ENCODE measurements around the gene FCMR. TPM values are rescaled to one million over a fixed set of nuclear protein-coding genes. Genes with fewer than 3 reads are reported as not detected.

FCMR gene
- total and polyA plus RNA-seq, 10 of the 15 experiments (the other 5 are each of a cell fraction or from before 2014, with no cell fraction given), result 79.7 to 245 (median 123) TPM

- no peak for DNase-seq (ENCODE audit: low read depth, low spot score)
- H3K27ac ChIP-seq (ENCODE audit: control insufficient read depth, insufficient read depth), result no peak overlapping the region
- 62% methylated on average over 6 of the region's 6 CpGs for WGBS (ENCODE audit: insufficient coverage, insufficient replicate concordance, low lambda C conversion rate, missing lambda C conversion rate)
- BruUV-seq (replicated peaks), result no TSS peak
- TF ChIP-seq BCL3 (IDR thresholded peaks at IDR 0.05; ENCODE audit: borderline replicate concordance, insufficient read depth, low read depth, low read length, poor library complexity, severe bottlenecking) (no peak), CREM (IDR thresholded peaks at IDR 0.05; ENCODE audit: low read depth) (no peak), TBL1XR1 (IDR thresholded peaks at IDR 0.05; ENCODE audit: low read depth, low read length) (no peak)
- no peaks in the 10 kb centered on the region for H4K20me1 ChIP-seq (ENCODE audit: control insufficient read depth, insufficient read depth)
- H3K4me2 ChIP-seq (ENCODE audit: control insufficient read depth, insufficient read depth), result no peak overlapping the region
- no peaks in the 10 kb centered on the region for H3K9me3 ChIP-seq (replicated peaks; ENCODE audit: control insufficient read depth, insufficient read depth, low read length)
- no peak overlapping the region for H2AFZ ChIP-seq (ENCODE audit: control insufficient read depth, low read depth, low read length)
- ChIA-PET SMC1A (ENCODE audit: uncharacterized antibody, unreplicated experiment) (interaction anchor here (0.8 to 2.4 kb wide), 4 partner anchors 12 to 297 kb away, joined by 3 to 5 read pairs (median 4); no protein-coding TSS in a partner anchor), POLR2A (no interaction called here), CTCF (interaction anchor here (1.3 kb wide), 1 partner anchor 29 kb away, joined by 6 read pairs; no protein-coding TSS in a partner anchor), RAD21 (ENCODE audit: unreplicated experiment) (interaction anchor here (1.1 to 1.2 kb wide), 2 partner anchors 21 to 25 kb away, joined by 3 to 4 read pairs; no protein-coding TSS in a partner anchor)
- H3K27me3 ChIP-seq (replicated peaks in 1 of 2; ENCODE audit: control insufficient read depth in 2 of 2, insufficient read depth in 2 of 2, low read length in 1 of 2), result no peaks in the 10 kb centered on the region
- FAIRE-seq, result no peak
- intact Hi-C loops (cut with micrococcal nuclease; ENCODE audit: unreplicated experiment) (no loop called here), in situ Hi-C loops (cut with MboI) (no loop called here)
- H3K9ac ChIP-seq (ENCODE audit: control insufficient read depth, insufficient read depth, low read length), result no peak overlapping the region
- H3K79me2 ChIP-seq (ENCODE audit: control insufficient read depth, insufficient read depth, low read length), result no peaks in the 10 kb centered on the region
- peaks cover 3% of the 10 kb centered on the region for H3K4me1 ChIP-seq (ENCODE audit: control insufficient read depth, insufficient read depth, low read length)
- H3K4me3 ChIP-seq, result no peak overlapping the region
- H3K36me3 ChIP-seq (ENCODE audit: control insufficient read depth in 2 of 2, insufficient read depth in 2 of 2, low read length in 1 of 2), result no peaks in the 10 kb centered on the region
- no peak for ATAC-seq
Measured at GRCh38 chr1:206960676-206961386, 39.1 kb upstream of the FCMR start.

- ChIA-PET SMC1A (ENCODE audit: uncharacterized antibody, unreplicated experiment) (interaction anchor here (1.8 kb wide), 1 partner anchor 24 kb away, joined by 8 read pairs; no protein-coding TSS in a partner anchor), RAD21 (ENCODE audit: unreplicated experiment) (no interaction called here), CTCF (interaction anchor here (1.0 to 1.3 kb wide), 2 partner anchors 12 to 24 kb away, joined by 3 to 4 read pairs; partner anchors contain the start of gene PIGR), POLR2A (interaction anchor here (1.5 kb wide), 1 partner anchor 37 kb away, joined by 3 read pairs; no protein-coding TSS in a partner anchor)
- in situ Hi-C loops (cut with MboI) (no loop called here), intact Hi-C loops (cut with micrococcal nuclease; ENCODE audit: unreplicated experiment) (no loop called here)
- H3K4me1 ChIP-seq (ENCODE audit: control insufficient read depth, insufficient read depth, low read length), result peaks cover 27% of the 10 kb centered on the region
- H3K27me3 ChIP-seq (replicated peaks in 1 of 2; ENCODE audit: control insufficient read depth in 2 of 2, insufficient read depth in 2 of 2, low read length in 1 of 2), result no peaks in the 10 kb centered on the region
- H3K9me3 ChIP-seq (replicated peaks; ENCODE audit: control insufficient read depth, insufficient read depth, low read length), result no peaks in the 10 kb centered on the region
- BruUV-seq (replicated peaks), result no TSS peak
- H3K9ac ChIP-seq (ENCODE audit: control insufficient read depth, insufficient read depth, low read length), result no peak overlapping the region
- TF ChIP-seq TARDBP (IDR thresholded peaks at IDR 0.05; ENCODE audit: borderline replicate concordance) (no peak), CHD2 (IDR thresholded peaks at IDR 0.05; ENCODE audit: borderline replicate concordance, low read depth, low read length) (no peak), WRNIP1 (IDR thresholded peaks at IDR 0.05; ENCODE audit: borderline replicate concordance, low read depth, low read length) (no peak)
- DNase-seq (ENCODE audit: low read depth, low spot score), result no peak
- no peaks in the 10 kb centered on the region for H4K20me1 ChIP-seq (ENCODE audit: control insufficient read depth, insufficient read depth)
- no peaks in the 10 kb centered on the region for H3K36me3 ChIP-seq (ENCODE audit: control insufficient read depth in 2 of 2, insufficient read depth in 2 of 2, low read length in 1 of 2)
- H3K79me2 ChIP-seq (ENCODE audit: control insufficient read depth, insufficient read depth, low read length), result no peaks in the 10 kb centered on the region
- ATAC-seq, result no peak
- H3K4me3 ChIP-seq, result no peak overlapping the region
- no peak for FAIRE-seq
- 53% methylated on average over 2 of the region's 2 CpGs for WGBS (ENCODE audit: insufficient coverage, insufficient replicate concordance, low lambda C conversion rate, missing lambda C conversion rate)
- no peak overlapping the region for H3K4me2 ChIP-seq (ENCODE audit: control insufficient read depth, insufficient read depth)
- H3K27ac ChIP-seq (ENCODE audit: control insufficient read depth, insufficient read depth), result no peak overlapping the region
- H2AFZ ChIP-seq (ENCODE audit: control insufficient read depth, low read depth, low read length), result no peak overlapping the region
Measured at GRCh38 chr1:206958144-206958543, 36.4 kb upstream of the FCMR start.

Measured in GM12878 (cell line).